ENCODE measurements around the gene PSMB7. TPM values are rescaled to one million over a fixed set of nuclear protein-coding genes. Genes with fewer than 3 reads are reported as not detected.

The PSMB7 gene
- total RNA-seq, 1 experiment from 2014 or later: 447 TPM

DNA sequence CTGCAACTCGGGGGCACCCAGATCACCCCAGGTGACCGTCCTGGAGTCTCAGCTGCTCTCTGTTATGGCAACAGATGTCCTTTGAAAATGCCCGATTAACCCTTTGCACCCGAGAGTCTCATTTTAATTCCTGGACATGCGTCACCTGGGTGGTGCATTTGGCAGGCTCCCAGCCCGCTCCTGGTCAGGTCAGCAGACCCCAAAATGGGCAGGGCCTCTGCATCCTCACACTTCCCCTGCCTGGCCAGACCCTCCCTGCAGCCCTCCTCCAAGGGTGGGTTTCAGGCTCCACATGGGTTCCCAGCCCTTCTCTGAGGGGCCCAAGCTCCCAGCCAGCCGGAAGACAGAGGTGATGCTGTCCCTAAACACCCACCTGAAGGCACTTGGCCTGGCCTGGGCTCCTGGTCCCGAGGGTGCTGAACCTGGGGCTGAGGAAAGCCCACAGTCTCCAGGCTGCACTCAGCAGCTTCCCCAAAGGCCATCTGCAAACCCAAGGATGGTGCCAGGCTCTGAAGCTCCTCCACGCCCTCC lies 69.4 kb downstream of the PSMB7 start:
- DNase-seq (ENCODE audit: low spot score): no peak

DNA sequence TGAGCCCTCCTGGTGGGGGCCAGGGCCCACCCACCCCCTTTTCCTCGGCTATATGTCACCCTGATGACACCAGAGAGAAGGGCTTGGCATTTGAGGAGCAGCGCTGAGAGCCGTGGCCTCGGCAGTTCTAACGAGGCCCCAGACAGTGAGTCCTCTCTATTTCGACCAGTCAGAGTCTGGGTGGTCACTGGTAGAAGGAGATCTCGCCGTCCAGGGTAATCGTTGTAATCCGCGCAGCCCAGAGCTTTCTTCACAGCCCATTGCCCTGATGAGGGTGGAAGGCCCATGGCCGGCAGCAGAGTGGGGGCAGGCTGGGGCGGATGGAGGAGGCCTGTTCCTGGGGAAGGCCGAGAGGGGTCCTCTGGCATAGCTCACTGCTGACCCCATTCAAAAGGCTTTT lies 70.2 kb downstream of the PSMB7 start:
- no peak for DNase-seq (ENCODE audit: low spot score)

GRCh38 chr9:124344291-124345050 lies 70.8 kb downstream of the PSMB7 start:
- no peak for DNase-seq (ENCODE audit: low spot score)

DNA sequence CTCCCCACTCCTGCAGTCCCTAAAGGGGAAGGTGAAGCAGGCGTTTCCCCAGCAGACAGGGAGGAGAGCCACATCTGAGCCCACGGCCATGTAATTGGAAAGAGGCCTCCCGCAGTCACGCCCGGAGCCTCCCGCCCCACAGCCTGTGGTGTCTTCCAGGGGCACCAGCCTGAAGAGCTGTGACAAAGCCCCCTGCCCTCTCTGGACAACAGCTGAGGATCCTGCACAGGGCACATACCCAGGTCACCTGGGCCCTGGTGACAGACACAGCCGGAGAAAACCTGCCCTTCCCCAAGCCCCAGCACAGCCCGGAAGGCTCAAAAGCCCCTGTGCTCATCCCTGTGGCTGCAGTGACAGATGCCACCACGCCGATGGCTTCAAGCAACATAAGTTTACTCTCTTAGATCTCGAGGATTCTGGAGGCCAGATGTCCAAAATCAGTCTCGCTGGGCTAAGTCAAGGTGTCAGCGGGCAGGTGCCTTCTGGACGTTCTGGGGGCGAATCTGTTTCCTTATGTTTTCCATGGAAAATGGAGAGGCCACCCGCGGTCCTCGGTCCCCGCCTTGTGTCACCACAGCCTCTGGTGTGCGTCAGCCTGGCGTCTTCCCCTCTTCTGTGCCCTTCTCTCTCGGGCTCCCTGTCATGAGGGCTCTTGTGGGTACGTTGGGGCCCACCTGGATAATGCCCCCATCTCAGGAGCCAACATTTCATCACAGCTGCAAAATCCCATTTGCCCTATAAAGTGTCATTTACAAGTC lies 71.5 kb downstream of the PSMB7 start:
- DNase-seq (ENCODE audit: low spot score): no peak

GRCh38 chr9:124342776-124343485 lies 72.3 kb downstream of the PSMB7 start:
- DNase-seq (ENCODE audit: low spot score): peak; percentile 97

GRCh38 chr9:124342402-124342775 lies 72.9 kb downstream of the PSMB7 start:
- no peak for DNase-seq (ENCODE audit: low spot score)

- DNase-seq (ENCODE audit: low spot score): no peak
Measured at GRCh38 chr9:124341455-124342170, 73.6 kb downstream of the PSMB7 start.

DNA sequence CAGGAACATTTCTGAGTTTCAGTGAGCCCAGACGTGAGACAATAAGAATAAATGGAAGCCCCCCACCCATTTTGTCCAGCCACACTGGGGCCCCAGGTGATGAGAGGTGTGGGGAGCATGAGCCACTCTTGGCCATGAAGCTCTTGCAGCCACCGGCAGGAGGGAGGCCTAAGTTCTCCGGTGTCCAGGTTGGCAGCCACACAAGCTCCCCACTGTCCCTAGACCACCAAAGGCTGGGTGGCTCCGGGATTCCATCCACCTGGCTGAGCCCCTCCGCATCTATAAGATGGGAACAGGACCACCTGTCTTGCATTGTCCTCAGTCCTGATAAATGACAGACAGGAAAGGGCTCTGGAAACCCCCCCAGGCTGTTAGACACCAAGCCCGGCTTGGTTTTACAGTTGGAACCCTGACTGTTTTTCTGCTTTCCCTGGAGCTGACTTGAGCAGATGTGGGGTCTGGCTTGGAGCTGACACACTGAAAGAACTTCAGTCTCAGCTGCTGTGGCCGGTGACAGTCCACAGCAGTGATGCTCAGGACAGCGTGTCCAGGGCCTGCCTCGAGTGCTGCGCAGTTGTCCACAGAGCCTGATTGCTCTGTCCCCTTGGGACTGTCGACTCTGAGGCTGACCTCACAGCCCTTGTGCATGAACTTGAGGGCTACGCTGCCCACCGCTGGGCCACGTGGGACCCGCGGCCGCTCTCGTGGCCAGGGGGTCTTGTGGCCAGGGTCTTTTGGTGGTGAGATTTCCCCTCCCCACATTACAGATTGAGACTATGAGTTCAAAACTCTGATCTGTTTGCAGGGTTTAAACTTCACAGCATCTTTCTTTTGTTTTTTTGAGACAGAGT lies 74.8 kb downstream of the PSMB7 start:
- no peak for DNase-seq (ENCODE audit: low spot score)

GRCh38 chr9:124339603-124340146 lies 75.6 kb downstream of the PSMB7 start:
- no peak for DNase-seq (ENCODE audit: low spot score)

DNA sequence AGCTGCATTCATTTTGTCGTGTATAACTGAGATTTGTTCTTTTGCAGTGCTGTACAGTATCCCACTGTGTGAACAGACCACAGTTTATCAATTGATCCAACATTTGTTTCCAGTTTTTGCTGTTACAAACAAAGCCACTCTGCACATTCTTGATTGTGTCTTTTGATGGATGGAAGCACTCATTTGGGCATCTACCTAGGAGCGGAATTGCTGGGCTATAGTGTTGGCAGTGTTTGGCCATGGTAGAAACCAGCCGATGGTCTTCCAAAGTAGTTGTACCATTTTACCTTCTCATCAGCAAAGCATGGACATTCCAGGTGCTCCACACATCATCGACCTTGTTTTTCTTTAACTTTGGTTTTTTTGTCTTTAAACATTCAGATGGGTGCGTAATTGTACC lies 77.7 kb downstream of the PSMB7 start:
- no peak for DNase-seq (ENCODE audit: low spot score)

- DNase-seq (ENCODE audit: low spot score): no peak
Measured at GRCh38 chr9:124335320-124335707, 79.9 kb downstream of the PSMB7 start.

- no peak for DNase-seq (ENCODE audit: low spot score)
Measured at GRCh38 chr9:124334568-124335319, 80.5 kb downstream of the PSMB7 start.

- DNase-seq (ENCODE audit: low spot score): no peak
Measured at GRCh38 chr9:124333203-124333579, 82.1 kb downstream of the PSMB7 start.

GRCh38 chr9:124332361-124333202 lies 82.7 kb downstream of the PSMB7 start:
- no peak for DNase-seq (ENCODE audit: low spot score)

GRCh38 chr9:124331580-124331979 lies 83.7 kb downstream of the PSMB7 start:
- DNase-seq (ENCODE audit: low spot score): no peak

DNA sequence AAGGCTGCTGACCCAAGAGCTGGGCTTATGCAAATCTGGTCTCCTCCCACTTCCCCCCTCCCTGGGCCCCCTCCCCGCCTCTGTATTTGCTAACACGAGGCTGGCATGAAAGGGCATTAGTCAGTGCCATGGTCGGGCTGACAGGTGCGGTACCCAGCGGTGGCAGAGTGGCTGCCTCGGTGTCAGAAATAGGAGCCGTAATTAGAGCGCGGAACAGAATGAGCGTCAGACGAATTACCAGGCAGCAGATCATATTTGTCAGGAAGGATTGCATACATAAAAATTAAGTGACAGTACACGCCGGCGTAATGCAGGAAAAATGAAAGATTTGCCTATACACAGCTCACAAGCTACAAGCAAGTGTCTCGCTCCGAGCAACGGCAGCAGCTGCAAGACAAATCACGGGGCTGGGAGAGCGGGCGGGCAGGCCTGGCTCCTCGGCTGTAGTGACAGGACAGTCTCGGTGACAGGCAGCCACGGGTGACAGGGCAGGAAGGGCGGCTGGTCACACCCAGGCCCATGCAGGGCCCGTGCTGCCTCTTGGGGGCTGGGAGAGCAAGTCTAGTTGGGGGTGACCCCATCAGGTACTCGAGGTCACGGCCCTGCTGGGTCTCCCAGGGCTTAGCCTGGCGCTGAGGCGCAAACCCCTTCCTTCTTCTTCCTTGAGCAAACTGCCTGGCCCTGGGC lies 85.1 kb downstream of the PSMB7 start:
- no peak for DNase-seq (ENCODE audit: low spot score)

GRCh38 chr9:124329206-124329792 lies 85.9 kb downstream of the PSMB7 start:
- no peak for DNase-seq (ENCODE audit: low spot score)

DNA sequence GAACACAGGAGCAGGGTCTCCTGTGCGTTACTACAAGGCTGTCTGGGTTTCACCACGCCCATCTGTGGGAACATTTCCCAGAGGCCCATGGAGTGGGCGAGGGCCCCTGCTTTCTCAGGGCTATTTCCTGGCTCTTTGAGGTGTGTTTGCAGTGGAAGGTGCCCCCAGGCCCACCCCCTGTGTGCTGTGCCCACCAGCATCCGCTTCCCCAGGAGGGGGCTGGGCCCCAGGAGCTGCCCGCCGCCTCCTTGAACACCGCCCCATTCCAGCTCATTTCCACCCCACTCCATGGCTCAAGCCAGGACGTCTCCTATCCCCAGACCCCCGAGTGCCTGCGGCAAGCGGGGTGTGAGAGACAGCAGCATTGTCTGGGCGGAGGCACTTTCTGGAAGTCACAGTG lies 87.0 kb downstream of the PSMB7 start:
- DNase-seq (ENCODE audit: low spot score): no peak
